HepG2 (cell line): Measurements from ENCODE around the gene COA3. TPM values are rescaled to one million over a fixed set of nuclear protein-coding genes. Genes with fewer than 3 reads are reported as not detected.

Source experiments
- DMTF1 ChIP-seq: sonication (generic); formaldehyde crosslinking; IDR thresholded peaks from 2 replicates; pipeline ENCODE4 v1.4.0; 2020; ENCODE audit warnings: mild to moderate bottlenecking, missing genetic modification reagents
- DNMT1 ChIP-seq: sonication (generic); formaldehyde crosslinking; IDR thresholded peaks from 2 replicates; pipeline ENCODE4 v1.5.1; 2020; ENCODE audit warnings: mild to moderate bottlenecking, missing genetic modification reagents
- EEA1 ChIP-seq: sonication (generic); formaldehyde crosslinking; IDR thresholded peaks from 2 replicates; pipeline ENCODE4 v1.5.1; 2020; ENCODE audit warnings: mild to moderate bottlenecking, missing genetic modification reagents, borderline replicate concordance
- FOXO1 ChIP-seq: sonication (generic); formaldehyde crosslinking; IDR thresholded peaks from 2 replicates; pipeline ENCODE4 v1.4.0; 2020; ENCODE audit warnings: missing genetic modification reagents
- GLMP ChIP-seq: sonication (generic); formaldehyde crosslinking; IDR thresholded peaks from 2 replicates; pipeline ENCODE4 v1.9.0; 2021; ENCODE audit warnings: missing genetic modification reagents, mild to moderate bottlenecking, borderline replicate concordance
- ISL2 ChIP-seq: sonication (generic); formaldehyde crosslinking; IDR thresholded peaks from 2 replicates; pipeline ENCODE4 v1.5.0; 2020; ENCODE audit warnings: missing genetic modification reagents
- MBD4 ChIP-seq: IDR thresholded peaks from 2 replicates; pipeline ENCODE4 v1.6.1; 2012; ENCODE audit warnings: low read length, inconsistent platforms, borderline replicate concordance
- MTA1 ChIP-seq: sonication (generic); formaldehyde crosslinking; IDR thresholded peaks from 2 replicates; pipeline ENCODE4 v1.4.0; 2020; ENCODE audit warnings: missing genetic modification reagents, mild to moderate bottlenecking, borderline replicate concordance
- NFATC3 ChIP-seq: sonication (generic); formaldehyde crosslinking; IDR thresholded peaks from 2 replicates; pipeline ENCODE4 v1.5.1; 2020; ENCODE audit warnings: mild to moderate bottlenecking, missing genetic modification reagents
- TBL1XR1 ChIP-seq: fragments of 150-350 bp; IDR thresholded peaks from 2 replicates; pipeline ENCODE4 v1.6.1; 2014; ENCODE audit warnings: borderline replicate concordance, low read length; ENCODE audit not compliant: partially characterized antibody
- THRA ChIP-seq: sonication (generic); formaldehyde crosslinking; IDR thresholded peaks from 2 replicates; pipeline ENCODE4 v1.4.0; 2020; ENCODE audit warnings: missing genetic modification reagents, borderline replicate concordance
- XBP1 ChIP-seq: sonication (generic); formaldehyde crosslinking; IDR thresholded peaks from 2 replicates; pipeline ENCODE4 v1.5.0; 2020; ENCODE audit warnings: missing genetic modification reagents
- ZBTB33 ChIP-seq: sonication (generic); formaldehyde crosslinking; IDR thresholded peaks from 2 replicates; pipeline ENCODE4 v1.4.0; 2020; ENCODE audit warnings: missing genetic modification reagents
- ZNF205 ChIP-seq: IDR thresholded peaks from 2 replicates; pipeline ENCODE4 v1.6.1; 2018; ENCODE audit warnings: missing biosample characterization, missing genetic modification reagents
- ZNF207 ChIP-seq: fragments of 450-650 bp; IDR thresholded peaks from 2 replicates; pipeline ENCODE4 v1.6.1; 2016; ENCODE audit warnings: antibody characterized with exemption, borderline replicate concordance
- ZNF468 ChIP-seq: sonication (generic); formaldehyde crosslinking; IDR thresholded peaks from 2 replicates; pipeline ENCODE4 v1.8.0; 2022; ENCODE audit warnings: mild to moderate bottlenecking, moderate library complexity, missing genetic modification reagents
- ZNF576 ChIP-seq: sonication (generic); formaldehyde crosslinking; IDR thresholded peaks from 2 replicates; pipeline ENCODE4 v1.4.0; 2020; ENCODE audit warnings: mild to moderate bottlenecking, missing genetic modification reagents
- polyA plus RNA-seq, 8 experiments: library from polyadenylated mRNA; depleted of rRNA in 3 of 8; stranded (reverse) in 7 of 8; unstranded in 1 of 8; fragments of >200 nt; fragmentation: Illumina TruSeq in 4 of 8; extraction: Trizol in 4 of 8; gene quantifications; 2 replicates each; pipeline versions ENCODE4 v1.2.1 to v1.2.3, GENCODE V29; 2011 to 2016; ENCODE audit warnings: low read depth in 4 of 8, missing spikeins in 1 of 8, mixed read lengths in 1 of 8; ENCODE audit not compliant: insufficient read depth in 1 of 8
- total RNA-seq, 5 experiments: library from RNA; depleted of rRNA; stranded (reverse); fragments of >200 nt; fragmentation: Illumina TruSeq; extraction: Trizol; gene quantifications; 2 replicates each; pipeline ENCODE4 v1.2.3, GENCODE V29; 2016; ENCODE audit warnings: low read depth in 1 of 5
- TF ChIP-seq, protein P1 (sequence below): sonication (generic); formaldehyde crosslinking; IDR thresholded peaks from 2 replicates; pipeline ENCODE4 v1.4.0; 2020; ENCODE audit warnings: missing genetic modification reagents

Gene COA3
- total and polyA plus RNA-seq, 2 of the 13 experiments (the other 11 are each of a cell fraction or from before 2014, with no cell fraction given): 133 to 202 TPM

GRCh38 chr17:42832213-42832933 is 33.9 kb upstream of the COA3 start (continued):
- no peak for TF ChIP-seq DMTF1 (CRISPR knock-in tag)
- TF ChIP-seq DNMT1 (CRISPR knock-in tag): no peak
- TF ChIP-seq, protein P1, sequence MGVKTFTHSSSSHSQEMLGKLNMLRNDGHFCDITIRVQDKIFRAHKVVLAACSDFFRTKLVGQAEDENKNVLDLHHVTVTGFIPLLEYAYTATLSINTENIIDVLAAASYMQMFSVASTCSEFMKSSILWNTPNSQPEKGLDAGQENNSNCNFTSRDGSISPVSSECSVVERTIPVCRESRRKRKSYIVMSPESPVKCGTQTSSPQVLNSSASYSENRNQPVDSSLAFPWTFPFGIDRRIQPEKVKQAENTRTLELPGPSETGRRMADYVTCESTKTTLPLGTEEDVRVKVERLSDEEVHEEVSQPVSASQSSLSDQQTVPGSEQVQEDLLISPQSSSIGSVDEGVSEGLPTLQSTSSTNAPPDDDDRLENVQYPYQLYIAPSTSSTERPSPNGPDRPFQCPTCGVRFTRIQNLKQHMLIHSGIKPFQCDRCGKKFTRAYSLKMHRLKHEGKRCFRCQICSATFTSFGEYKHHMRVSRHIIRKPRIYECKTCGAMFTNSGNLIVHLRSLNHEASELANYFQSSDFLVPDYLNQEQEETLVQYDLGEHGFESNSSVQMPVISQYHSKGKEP (CRISPR knock-in tag): no peak; the same call in 1 of the 2 replicates
- no peak for TF ChIP-seq EEA1 (CRISPR knock-in tag)
- TF ChIP-seq ZNF207: no peak
- TF ChIP-seq XBP1 (CRISPR knock-in tag): no peak
- TF ChIP-seq MTA1: no peak
- no peak for TF ChIP-seq ZNF576 (CRISPR knock-in tag)
- no peak for TF ChIP-seq ZNF205 (CRISPR knock-in tag)
- TF ChIP-seq ISL2: peak; percentile 23; the same call in 1 of the 2 replicates
- no peak for TF ChIP-seq ZBTB33 (CRISPR knock-in tag)
- peak; percentile 50; the same call in 1 of the 2 replicates for TF ChIP-seq THRA
- no peak for TF ChIP-seq ZNF468 (CRISPR knock-in tag)
- peak; percentile 28; the same call in 1 of the 2 replicates for TF ChIP-seq FOXO1 (CRISPR knock-in tag)
- TF ChIP-seq GLMP: no peak
- TF ChIP-seq TBL1XR1: peak; percentile 32
- no peak for TF ChIP-seq NFATC3
- TF ChIP-seq MBD4: peak; percentile 90; the same call in 1 of the 2 replicates
